Mammary epithelial cell (primary cell): ENCODE measurements around the gene ATP4B.

Experiments used
- EZH2 ChIP-seq: IDR thresholded peaks from 2 replicates; pipeline ENCODE4 v1.6.1; 2012; ENCODE audit warnings: low read length, inconsistent platforms, borderline replicate concordance
- TF ChIP-seq, protein P1 (sequence below), 2 donors: IDR thresholded peaks in 1 of 2; conservative IDR thresholded peaks in 1 of 2; 2 replicates each; pipeline ENCODE4 v1.5.1; 2011 to 2012; ENCODE audit warnings: inconsistent platforms in 2 of 2, low read length in 2 of 2, mild to moderate bottlenecking in 2 of 2, control low read depth in 1 of 2, low read depth in 1 of 2; ENCODE audit not compliant: insufficient read depth in 1 of 2; ENCODE audit errors: extremely low read depth in 1 of 2

DNA sequence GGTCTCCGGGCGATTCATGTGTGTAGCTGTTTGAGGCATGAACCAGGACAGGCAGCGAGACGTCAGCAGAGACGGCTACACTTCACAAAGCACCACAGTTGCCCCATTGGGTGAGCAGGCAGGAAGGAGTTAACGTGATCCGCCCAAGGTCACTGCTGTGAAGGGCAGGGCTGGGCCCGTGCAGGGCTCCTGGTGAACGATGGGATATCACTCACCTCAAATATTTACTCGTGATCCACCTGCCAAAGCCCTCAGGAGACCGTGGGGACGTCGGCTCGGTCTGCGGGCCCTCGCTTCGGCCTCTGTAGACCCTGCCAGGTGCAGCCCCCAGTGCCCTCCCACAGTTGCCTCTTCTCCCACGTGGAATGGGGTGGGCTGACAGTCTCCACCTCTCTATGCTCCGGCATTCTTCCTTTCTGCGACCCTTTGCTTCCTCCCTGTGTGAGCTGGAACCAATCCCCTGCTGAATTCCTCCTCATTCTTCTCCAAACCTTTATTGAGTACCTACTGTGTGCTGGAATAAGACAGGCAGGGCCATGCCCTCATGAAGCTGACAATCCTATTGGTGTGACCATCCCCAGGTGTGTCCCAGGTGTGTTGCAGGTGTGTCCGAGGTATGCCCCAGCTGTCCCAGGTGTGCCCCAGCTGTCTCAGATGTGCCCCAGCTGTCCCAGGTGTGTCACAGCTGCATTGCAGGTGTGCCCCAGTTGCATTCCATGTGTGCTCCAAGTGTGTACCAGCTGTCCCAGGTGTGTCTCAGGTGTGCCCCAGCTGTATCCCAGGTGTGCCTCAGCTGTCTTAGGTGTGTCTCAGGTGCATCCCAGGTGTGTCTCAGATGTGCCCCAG lies 7.0 kb upstream of the ATP4B start:
- TF ChIP-seq, protein P1, sequence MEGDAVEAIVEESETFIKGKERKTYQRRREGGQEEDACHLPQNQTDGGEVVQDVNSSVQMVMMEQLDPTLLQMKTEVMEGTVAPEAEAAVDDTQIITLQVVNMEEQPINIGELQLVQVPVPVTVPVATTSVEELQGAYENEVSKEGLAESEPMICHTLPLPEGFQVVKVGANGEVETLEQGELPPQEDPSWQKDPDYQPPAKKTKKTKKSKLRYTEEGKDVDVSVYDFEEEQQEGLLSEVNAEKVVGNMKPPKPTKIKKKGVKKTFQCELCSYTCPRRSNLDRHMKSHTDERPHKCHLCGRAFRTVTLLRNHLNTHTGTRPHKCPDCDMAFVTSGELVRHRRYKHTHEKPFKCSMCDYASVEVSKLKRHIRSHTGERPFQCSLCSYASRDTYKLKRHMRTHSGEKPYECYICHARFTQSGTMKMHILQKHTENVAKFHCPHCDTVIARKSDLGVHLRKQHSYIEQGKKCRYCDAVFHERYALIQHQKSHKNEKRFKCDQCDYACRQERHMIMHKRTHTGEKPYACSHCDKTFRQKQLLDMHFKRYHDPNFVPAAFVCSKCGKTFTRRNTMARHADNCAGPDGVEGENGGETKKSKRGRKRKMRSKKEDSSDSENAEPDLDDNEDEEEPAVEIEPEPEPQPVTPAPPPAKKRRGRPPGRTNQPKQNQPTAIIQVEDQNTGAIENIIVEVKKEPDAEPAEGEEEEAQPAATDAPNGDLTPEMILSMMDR (conservative IDR thresholded peaks at IDR 0.05 in 1 of 2, IDR thresholded peaks at IDR 0.05 in 1 of 2; ENCODE audit: extremely low read depth in 1 of 2, insufficient read depth in 1 of 2, low read depth in 1 of 2, low read length in 2 of 2) = no peak
- no peak for TF ChIP-seq EZH2
